GDM1 (cell line): ENCODE results near the gene CDH4.

Experiments
- DNase-seq: peaks from one replicate; lab custom pipeline; 2025; lab: John Stamatoyannopoulos, UW

CDH4 gene

DNA sequence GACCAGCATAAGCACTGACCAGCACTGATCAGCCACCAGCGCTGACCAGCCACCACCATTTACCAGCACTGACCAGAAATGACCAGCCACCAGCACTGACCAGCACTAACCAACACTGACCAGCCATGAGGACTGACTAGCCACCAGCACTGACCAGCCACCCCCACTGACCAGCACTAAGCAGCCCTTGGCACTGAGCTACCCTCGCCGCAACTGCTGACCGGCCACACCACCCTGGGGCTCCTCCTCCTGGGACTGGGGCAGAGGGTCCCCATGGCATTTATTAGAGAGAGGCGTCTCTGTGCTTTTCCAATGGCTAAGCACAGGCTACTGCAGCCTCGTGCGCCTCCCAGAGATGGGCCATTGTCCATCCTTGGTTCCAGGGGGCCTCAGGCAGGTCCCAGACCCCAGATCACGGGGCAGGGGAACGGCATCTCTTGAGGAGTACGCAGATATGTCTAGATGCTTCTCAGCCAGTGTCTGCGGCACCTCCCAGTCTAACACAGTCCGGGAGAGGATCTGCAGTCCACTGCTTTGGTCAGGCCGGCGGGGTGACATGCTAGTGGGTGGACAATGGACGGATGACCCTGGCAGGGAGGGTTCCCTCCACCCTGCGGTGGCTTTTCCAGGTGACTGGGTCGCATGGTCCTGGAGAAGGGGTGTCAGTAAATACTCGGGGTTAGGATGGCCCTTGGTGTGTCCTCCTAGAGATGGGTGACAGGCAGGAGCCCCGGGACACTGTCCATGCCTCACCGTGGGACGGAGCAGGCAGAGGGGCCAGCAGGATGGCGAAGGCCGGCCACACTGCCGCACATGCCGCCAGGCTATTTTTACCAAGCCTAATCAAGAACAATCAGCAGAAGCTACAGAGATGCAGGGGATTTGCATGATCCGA is 645.6 kb downstream of the CDH4 start:
- DNase-seq, result no peak

DNA sequence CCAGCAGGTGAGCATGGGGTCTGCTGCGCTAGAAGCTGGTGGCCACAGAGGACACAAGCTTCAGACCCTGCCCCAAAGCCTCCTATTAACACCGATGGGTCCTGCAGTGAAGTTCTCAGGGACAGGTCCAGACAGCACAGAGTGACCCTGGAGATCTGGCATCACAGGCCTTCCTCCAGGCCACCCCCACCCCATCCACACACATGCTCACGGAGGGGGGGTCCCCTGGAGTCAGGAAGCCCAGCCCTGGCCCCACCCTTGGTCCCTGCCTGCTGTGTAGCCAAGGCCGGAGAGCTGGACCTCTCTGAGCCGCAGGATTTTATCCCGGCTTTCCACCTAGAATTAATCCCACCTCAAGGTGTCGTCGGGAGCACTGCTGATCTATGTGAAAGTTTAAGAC is 646.3 kb downstream of the CDH4 start:
- DNase-seq, result no peak

DNA sequence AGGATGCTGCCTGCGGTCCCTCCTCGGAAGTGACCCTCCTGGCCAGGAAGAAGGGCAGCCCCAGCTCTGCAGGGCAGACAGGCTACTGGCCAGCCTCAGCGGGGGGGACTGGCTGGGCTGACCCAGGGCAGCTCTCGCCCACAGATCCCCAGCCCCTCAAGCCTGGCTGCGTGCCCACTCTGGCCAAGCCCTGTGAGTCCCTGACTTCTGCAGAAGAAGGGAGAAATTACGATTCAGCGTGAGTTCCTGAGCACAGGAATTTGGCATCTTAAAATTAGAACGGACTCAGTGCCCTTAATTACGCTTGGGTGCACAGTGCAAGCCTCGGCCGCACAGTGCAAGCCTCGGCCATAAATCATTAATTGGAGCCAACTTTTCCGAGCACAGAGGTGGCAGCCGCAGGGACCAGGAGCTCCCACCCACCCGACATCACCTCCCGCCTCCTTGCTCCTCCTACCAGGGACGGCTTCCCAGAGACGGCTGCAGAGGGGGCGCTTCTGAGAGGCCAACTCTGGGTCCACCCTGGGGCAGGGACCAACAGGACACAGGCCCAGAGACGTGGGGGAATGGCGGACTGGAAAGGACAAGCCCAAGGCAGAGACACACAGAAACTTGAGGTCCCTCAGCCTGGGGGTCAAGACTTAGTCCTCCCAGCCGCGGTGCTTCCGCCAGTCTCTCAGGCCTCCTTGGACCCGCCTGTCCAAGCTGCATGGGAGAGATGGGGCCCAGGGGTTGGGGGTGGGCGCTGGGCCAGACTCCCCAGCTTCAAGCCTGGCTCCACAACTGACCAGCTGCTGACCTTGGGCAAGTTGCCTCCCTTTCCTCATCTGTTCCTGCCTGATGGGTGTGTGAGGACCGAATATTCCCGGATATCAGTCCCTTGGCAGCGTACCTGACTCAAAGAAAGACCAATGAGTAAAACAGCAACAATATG is 648.2 kb downstream of the CDH4 start:
- no peak for DNase-seq

DNA sequence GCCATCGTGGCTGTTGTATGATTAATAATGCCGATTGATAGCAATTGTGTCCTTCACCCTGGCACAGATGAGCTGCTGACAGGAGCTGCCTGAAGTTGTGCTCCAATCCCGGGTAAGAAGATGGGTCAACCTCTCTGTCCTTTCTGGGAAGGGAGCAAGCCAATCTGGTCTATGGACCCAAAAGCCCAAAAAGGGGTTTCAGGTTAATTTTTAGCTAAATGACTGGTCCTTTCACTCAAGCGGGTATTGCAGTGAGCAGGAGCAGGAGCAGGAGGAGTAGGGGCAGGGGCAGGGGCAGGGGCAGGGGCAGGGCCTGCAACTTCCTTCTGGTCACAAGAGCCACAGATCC is 648.9 kb downstream of the CDH4 start:
- DNase-seq, result no peak

DNA sequence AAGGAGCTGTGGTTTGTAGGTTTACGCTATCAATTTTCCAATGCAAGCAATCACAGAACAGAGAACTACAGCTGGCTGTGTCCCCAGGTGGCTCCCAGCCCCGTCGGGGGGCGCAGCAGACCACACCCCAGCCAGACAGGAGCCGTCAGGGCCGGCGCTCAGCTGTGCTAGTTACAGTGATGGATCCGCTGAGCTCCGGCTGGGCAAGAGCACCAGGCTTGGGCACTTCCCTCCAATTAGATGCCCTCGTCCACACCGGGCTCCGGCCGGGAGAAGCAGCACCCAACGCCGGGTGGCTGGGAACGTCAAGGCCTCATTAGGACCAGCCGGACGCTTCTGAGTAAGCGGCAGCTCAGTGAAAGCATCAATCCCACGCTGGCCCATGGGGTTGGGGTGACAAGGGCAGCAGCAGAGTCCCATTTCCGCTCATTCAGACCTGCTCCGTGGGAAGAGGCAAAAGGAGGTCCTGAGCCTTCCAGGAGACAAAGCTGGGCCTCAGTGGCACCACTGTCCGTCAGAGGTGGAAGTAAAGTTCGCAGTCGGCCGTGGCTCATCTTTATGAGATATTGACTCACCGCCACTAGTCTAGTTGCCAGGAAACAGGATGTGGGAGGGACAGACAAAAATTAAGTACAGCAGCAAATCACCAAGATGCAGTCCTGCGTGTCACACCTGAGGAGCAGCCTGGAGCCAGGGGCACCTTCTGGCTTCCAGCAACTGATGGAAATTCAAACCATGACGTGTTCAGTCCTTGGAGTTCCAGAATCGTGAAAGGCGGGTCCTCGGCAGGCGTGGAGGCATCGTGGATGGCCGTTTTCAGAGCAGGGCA is 649.5 kb downstream of the CDH4 start:
- no peak for DNase-seq

DNA sequence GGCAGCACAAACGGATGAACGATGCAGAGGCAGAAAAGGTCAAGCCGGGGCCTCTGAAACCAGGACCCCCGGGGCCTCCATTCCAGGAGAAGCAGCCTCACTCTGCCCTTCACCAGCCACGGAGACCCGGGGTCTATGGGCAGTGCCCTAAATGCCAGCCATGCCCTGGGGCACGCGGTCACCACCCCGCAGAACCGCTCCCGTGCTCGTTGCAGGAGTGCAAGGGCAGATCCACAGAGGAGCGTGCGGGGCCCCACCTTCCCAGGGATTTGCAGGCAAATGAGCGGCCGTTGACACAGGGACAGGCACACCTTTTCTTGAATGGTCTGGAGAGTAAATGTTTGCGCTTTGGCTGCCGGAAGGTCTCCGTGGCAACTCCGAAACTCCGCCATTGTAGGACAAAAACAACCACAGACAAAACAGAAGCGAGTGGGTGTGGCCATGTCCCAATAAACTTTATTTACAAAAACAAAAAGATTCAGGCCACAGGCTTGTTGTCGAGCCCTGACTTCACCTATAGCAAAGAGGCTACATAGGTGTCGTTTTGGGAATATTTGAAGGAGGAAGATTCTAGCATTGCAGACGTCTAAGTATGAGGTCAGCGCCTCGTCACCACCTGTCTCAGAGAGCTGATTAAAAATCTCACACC is 650.3 kb downstream of the CDH4 start:
- no peak for DNase-seq

DNA sequence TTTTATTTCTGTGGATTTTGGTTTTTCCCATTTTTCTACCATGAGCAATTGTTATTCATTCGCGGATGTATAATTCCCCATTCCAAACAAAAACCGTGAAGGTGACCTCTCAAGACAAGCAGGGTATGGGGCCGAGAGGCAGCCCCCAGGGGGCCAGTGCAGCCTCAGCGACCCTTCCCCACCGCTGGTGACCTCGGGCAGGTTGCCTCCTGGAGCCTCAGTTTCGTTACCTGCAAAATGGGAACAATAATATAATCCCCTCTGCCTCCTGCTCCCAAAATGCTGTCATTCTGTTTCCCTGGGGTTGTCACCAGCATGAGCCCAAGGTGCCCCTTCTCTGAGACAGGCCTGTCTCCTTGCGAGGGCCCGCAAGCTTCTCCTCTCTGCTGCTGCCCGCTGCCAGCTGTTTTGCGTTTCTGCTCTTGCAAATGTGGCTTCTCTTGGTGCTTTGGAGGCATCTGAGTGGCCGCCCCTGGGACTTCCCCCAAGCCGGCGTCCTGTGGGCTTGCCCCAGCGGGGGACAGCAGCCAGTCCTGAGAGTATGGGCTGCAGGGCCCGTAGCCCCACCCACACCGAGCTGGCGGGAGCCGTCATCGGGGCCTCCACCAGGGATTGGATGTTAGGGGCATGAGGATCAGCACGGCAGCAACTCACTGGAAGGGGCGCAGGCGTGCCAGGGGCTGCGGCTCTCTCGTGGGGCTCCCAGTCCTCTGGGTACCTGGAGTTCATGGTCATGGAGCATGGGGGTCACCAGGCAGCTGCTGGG is 651.7 kb downstream of the CDH4 start:
- DNase-seq, result no peak

DNA sequence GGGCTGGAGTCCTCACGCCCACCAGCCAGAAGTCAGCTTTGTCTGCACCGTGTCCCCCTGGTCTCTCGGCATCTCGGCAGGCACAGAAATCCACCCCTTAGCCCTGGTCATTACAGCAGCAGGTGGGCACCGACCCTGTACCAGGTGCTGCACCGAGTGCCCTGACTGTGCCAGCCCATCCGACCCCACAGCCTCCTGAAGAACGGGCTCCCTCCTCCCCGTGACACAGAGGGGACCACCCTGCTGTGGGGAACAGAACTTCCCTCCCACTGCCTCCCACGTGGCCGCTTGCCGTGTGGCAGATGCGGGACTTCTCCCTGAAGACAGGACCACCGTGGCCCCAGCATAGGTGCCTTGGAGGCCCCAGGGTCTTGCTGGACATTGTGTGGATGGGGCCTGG is 652.4 kb downstream of the CDH4 start:
- DNase-seq, result no peak

DNA sequence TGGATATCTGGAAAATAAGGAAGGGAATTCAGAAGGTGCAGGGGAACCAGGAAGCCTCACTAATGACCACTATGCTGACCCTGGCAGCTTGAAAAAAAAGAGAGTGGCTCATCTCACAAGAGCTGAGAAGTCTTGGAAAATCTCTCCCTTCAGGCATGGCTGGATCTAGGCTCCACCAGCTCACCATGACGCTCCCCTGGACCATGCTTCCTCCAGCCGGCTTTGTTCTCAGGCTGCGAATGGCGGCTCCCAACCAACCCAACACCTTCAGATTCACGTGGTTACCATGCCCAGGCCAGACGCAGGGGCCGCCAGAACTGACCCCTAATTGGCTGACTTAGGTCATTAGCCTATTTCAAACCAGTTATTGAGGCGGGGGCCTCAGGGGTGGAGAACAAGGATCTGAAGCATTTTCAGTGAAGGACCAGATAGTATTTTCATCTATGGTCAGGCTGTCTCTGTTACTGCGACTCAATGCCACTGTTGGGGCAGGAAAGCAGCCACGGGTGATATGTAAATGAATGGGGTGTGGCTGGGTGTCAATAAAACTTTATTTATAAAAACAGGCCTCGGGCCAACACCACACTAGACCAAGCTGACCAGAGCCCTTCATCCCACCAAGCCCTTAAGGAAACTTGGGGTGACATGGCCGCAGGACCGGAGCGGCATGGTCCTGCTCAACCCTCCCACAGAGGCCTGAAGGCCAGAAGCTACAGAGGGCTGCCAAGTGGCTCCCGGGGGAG is 653.9 kb downstream of the CDH4 start:
- no peak for DNase-seq

DNA sequence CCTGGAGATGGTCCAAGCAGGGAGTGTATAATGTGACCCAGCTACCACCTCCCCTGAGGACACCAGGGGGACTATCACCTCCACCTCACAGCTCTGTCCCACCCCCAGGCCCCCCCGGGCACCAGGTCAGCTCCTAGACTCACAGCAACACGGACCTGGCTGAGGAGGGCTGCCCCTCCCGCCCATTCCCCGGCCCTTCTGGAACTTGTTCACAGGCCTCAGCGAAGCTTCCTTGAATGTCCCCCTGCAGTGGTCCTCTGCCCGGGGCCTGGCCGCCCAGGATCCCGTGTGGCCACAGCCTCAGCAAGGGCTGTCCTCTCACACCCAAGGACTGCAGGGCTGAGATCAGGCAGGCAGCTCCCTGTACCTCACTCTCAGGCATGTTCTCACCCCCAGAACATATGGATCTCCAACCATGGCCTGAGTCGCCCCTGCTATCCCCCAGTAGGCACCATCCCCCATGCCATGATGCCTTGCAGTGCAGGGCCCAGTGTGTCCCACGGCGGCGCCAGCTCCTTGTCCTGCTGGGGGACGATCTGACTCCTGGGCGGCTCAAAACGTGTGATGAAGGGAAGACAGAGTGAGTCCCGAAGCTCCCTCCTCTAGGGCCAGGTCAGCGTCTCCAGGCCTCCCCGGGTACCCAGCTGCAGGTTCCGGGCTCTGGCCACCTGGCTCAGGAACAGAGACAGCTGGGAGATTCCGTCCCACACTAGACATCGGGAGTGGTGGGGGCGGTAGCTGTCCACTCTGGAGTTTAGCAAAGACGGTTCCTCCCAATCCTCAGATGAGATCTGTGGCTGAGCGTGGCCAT is 655.2 kb downstream of the CDH4 start:
- DNase-seq, result no peak

DNA sequence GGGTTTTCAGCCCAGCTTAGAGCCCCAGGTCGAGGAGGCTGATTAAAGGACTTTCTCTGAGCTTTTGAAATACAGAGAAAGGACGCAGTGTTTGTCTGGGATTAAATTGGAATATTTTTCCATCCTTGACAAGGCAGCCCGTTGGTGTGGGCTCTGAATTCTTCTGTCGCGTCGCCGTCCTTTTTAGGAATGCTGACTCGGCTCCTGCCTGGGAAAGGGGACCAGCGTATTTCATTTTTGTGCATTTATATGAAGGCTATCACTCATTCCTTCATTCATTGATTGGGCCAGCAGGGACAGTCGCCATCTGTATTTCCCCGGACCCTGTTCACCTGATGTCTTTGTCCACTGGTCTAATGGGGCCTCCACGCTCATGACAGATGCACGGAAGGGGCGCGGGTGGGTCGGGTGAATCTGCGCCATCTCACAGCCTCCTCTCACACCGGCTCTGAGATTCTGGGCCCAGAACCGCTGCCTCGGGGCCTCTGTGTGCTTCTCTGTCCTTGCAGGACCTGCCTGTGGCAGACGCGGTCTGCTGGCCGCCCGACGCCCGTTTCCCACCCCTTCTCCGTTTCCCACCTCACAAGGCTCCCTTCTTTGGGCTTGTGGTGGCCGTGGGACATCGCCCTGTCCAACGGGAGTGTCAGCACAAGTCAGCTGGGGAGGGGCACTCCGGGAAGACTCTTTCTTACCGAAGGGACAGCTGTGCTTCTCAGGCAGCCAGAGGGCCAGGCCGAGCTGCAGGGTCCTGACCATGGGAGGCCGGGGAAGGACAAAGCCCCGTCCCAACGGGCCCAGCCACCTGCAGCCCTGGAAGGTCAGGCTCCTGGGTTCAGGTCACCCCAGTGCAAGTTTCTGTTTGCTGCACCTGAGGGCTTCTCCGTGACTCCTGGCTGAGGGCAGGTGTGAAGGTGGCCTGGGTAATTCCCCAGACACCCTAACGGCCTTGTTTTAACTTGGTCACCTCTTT is 656.3 kb downstream of the CDH4 start:
- DNase-seq, result no peak

DNA sequence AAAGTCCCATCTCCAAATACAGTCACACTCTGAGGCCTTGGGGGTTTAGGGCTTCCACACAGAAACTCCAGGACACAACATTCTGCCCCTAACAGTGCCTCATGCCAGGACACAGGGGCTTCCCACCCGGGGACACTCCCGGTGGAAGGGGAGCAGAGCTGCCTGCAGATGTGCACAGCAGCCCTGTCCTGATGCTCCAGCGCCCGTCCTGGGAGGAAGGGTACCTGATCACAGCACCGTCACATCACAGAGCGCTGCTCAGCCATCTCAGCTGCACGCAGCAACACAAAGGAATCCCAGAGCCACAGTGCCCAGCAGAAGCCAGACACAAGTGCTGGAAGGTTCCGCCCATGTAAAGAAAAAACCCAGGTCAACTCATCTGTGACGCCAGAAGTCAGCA is 657.0 kb downstream of the CDH4 start:
- no peak for DNase-seq

DNA sequence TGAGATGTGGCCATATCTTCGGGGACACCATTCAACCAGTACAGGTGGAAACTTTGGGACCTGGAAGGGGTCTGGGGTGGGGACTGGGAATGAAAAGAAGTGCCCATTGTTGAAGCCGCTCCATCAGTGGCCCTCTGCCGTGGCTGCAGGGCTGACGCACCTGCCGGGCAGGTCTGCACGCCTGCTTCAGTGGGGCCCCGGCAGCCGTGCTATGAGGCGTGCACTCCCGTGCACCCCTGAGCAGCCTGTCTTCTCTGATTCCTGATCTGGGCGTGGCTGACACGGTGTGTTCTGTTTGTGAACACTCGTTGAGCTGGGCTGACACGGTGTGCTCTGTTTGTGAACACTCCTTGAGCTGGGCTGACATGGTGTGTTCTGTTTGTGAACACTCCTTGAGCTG is 657.8 kb downstream of the CDH4 start:
- DNase-seq, result no peak

DNA sequence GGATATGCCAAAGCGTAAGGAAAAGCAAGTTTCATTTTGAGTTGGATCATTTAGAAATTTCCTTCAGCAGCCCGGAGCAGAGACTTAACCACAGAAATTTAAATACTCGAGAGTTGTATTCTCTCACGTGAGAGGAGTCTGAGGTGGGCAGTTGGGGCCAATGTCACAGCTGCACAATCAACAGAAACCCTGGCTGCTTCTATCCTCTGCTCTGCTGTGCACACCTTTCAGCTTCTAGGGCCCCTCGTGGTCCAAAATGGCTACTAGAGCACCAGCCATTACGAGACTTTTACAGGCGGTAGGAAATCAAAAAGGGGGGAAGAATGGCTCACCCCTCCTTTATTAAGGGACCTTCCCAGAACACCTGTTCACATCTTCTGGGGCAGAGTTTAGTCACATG is 659.8 kb downstream of the CDH4 start:
- no peak for DNase-seq

DNA sequence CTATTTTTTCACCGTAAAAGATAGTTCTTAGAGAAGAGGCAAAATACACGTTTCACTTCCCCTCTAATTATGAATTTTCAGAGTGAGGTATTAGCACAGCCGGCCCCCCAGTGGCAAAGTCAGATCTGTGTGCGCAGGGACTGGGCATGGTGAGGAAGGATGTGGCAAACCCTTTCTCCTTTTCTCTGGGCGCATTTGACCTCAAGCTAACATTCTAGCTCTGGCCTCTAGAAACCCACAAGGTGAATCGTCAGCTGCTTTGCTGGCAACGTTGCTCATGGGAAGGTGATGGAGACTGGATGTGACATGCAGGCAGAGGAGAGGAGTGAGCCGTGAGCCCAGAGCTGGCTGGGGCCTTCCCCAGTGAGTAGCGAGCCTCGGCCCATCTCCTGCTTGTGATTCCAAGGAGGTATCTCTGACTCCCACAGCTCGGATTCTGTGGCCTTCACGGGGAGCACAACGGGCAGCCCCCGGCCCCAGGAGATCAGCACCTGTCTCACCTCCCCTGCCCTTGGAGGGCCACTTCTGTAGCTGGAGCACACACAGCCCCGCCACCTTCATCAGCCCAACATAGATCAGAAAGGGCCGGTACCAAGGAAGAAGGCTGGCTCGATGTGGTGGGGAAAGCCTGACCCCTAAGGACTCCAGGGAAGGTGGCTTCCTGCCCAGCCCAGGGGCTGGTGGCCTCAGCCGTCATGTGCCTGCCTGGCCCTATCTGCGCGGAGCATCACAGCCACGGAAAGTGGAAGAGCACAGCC is 660.8 kb downstream of the CDH4 start:
- DNase-seq, result no peak

DNA sequence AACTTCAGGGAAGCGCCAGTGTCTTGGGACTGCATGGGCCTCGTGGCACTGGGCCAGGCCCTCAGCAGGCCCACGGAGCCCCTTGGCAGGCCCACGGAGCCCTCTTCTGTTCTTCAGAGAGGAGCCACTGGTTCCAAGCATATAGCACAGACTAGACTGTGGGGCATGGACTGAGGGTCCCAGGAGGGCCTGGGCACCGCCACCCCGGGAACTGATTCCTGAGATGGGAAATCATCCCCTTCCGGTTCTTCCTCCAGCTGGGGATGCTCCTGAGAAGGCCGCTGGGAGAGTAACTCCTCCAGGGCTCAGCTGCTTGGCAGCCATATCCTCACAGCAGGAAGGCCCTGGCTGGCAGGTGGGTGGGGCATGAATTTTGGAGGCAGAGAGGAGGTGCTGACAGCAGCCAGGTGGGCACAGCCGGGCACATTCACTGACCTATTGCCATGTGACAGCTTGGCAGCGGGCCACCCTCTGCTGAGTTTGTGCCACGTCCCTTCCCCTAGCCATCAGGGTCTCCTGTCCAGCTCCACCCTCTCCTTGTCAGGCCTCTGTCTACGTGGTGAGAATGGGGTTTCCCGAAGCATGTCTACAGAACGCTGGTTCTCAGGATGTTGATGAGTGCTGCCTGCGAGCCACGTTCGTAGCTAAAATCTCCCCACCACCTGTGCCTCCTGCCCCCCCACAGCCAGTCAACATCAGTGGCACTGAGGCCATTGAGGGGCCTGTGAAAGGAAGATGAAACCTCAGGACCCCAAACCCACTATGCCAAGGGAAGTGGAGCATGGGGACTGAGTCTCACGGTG is 661.6 kb downstream of the CDH4 start:
- DNase-seq, result no peak

DNA sequence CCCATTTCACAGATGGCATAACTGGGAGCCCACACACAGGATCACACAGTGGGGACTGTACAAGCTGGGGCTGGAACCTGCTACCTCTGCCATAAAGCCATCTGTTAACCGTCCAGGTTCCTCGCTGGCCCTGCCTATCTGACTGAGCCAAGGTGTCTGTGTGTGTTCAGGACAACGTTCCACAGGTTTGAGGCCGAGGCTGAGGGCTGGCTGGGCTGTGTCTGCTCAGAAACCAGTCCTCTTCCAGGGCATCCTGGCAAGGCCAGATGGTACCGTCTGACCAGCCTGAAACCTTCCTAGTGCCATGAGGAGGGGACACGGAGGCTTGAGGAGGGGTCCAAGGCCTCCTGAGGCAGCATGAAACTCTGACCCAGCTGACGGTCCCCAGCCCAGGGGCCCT is 663.0 kb downstream of the CDH4 start:
- no peak for DNase-seq
